SU-DHL-6 (cell line): ENCODE results near the gene ZNF91.

ENCODE experiments used
- CTCF ChIP-seq: fragments of 200-600 bp; sonication (generic); IDR thresholded peaks from one replicate; pipeline ENCODE4 v1.5.1; 2017; ENCODE audit warnings: antibody characterized with exemption, mild to moderate bottlenecking, low read length, moderate library complexity; ENCODE audit not compliant: insufficient read depth, poor library complexity, severe bottlenecking
- EZH2phosphoT487 ChIP-seq: fragments of 200-600 bp; sonication (generic), shearing (Covaris generic); conservative IDR thresholded peaks from 2 replicates; pipeline ENCODE4 v1.6.1; 2018; ENCODE audit warnings: mild to moderate bottlenecking, antibody characterized with exemption, low read length, moderate library complexity, mixed read lengths

GRCh38 chr19:23321953-23322549 is 73.2 kb downstream of the ZNF91 start:
- TF ChIP-seq CTCF (no peak), EZH2phosphoT487 (no peak)
